NCI-H82 (cell line): ENCODE data around the gene LPCAT3.
"Not testable (repeated sequence)": the region's sequence is repeated elsewhere in the genome, so short reads cannot be mapped to it uniquely, and the experiment has no call there.

Experiments
- DNase-seq: peaks from one replicate; lab custom pipeline; 2025; lab: John Stamatoyannopoulos, UW

The LPCAT3 gene

DNA sequence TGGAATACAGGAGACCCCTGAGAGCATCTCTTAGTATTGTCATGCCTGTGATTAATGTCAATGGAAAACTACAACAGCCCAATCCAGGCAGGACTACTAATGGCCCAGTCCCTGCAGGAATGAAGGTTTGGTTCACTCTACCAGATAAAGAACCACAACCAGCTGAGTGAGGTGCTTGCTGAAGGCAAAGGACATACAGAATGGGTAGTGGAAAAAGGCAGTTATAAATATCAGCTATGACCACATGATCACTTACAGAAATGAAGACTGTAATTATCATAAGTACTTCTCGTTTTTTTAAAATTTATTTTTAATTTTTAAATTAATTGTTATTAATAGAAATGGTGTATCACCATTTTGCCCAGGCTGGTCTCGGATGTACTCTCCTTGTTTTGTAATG is 17.2 kb upstream of the LPCAT3 start:
- DNase-seq = no peak

DNA sequence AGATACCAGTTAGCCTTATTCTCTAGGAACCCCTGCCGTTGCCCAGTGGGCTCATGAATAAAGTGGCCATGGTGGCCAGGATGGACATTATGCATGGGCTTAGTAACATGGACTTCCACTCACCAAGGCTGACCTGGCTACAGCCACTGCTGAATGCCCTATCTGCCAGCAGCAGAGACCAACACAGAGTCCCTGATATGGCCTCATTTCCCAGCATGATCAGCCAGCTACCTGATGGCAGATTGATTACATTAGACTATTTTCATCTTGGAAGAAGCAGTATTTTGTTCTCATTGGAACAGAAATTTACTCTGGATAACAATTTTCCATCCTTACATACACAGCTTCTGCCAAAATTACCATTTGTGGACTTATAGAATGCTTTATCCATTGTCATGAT is 16.2 kb upstream of the LPCAT3 start:
- no peak for DNase-seq

DNA sequence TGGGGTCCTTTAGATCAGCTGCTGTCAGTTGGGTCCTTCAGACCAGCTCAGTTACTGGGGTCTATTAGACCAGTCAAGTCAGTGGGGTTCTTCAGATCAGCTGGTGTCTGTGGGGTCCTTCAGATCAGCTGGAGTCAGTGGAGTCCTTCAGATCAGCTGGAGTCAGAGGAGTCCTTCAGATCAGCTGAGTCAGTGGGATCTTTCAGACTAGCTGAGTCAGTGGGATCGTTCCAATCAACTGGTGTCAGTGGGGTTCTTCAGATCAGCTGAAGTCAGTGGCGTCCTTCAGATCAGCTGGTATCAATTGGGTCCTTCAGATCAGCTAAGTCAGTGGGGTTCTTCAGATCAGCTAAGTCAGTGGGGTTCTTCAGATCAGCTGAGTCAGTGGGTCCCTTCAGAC is 14.7 kb upstream of the LPCAT3 start:
- no peak for DNase-seq

DNA sequence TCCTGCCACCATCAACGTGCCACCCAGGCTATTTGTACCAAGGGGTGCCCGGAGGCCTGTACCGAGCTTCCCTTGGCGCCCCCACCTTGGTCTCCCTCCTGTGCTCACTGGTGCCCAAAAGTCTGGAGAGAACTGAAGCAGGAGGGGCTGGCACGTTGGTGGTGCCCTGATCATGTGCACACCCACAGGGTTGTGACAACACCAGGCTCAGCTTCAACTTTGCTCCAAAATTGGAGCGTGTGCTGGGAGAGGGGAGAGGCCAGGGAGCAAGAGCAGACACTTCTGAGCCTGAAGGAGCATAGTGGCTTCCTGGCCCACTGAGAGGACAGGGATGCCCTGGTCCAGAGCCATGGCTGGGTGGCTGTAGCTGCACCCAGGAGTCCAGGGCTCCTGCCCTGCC is 13.0 kb upstream of the LPCAT3 start:
- DNase-seq = no peak

DNA sequence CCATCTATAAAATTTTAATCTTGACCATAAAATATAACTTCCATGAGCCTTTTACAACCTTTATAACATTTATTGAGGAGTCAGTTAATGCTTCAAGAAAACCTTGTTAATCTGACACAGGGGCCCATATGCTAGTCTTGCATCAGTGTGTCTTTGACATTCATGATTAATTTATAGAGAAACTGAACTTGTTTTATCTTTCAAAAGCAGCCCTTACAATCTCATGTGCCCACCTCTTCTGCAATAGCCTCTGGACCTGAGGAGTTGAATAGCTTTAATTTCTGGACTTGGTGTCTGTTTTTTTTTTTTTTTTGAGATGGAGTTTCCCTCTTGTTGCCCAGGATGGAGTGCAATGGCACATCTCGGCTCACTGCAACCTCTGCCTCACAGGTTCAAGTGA is 8.6 kb upstream of the LPCAT3 start:
- no peak for DNase-seq

DNA sequence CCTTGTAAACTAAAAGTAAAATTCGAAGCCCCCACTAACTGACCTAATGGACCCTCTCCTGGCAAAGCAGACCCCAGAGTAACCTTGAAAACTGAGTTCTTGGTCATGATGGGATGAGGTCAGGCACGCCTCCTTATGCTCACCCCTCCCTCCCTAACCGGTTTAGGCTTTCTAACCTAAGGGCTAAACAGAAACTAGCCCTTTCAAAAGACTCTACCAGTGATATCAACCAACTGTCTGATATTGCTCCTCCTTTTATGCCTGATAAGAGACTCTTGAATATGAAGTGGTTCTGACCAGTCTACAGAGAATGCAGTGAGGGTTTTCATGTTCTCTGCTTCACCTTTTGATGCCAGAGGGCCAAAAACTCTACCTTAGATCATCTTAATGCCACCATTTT is 4.8 kb upstream of the LPCAT3 start:
- DNase-seq = no peak

DNA sequence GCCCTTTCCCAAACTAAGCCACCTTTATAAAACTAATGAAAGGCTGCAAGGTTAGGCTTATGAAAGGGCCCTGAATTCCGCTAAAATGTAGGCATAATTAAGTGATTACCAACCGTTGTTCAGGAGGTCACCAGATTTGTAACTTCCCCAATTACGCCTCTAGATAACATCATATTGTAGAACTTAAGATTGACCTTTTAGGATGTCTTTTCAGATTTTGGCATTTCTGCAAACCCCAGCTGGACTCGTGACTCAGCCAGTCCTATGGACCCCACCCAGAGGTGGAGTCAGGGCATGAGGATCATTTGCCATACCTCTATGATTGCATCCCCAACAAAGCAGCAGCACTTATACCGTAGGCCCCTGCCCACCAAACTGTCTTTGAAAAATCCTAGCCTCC is 3.7 kb upstream of the LPCAT3 start:
- DNase-seq = no peak

DNA sequence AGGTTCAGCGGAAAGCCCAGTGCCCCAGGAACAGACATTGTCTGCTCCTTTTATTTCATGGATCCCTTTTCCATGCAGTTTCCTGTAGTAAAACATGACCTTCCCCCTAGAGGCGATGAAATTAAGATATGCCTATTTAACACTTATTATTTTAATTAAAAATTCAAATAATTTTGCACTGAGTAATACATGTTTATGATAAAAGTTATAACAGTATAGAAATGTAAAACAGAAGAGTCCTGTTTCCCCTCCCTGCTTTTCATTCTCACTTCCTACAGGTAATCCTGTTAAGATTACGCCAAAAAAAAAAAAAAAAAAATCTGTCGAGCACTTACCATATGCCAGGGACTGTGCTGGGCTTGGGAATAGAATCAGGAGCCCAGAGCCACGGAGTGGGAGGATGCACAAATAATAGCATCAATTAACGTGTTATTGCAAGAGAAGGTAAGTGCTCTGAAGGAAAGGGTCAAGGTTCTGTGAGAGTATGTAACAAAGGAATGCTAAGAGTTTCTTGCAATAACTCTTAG is 830 bp upstream of the LPCAT3 start:
- peak; percentile 89 for DNase-seq

DNA sequence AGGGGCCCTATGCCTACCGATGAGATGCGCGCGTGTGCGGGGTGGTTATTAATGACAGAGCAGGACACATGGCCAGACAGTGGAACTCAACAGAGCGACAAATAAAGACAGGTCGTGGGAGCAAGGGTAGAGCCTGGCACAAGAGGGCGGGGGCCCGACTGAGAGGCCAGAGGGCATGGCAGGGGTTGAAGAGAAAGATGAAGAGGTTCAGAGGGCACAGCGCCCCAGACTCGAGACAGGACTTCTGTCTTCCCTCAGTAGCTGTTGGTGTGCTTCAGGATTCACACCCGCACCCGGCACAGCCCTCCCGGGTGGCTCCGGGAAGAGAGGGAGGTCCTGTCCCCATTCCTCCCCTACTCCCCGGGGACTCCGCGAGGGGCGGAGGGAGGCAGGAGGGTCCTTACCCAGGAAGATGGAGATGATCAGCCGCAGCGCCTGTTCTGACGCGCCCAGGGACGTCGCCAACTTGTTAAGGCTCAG is 366 bp downstream of the LPCAT3 start:
- DNase-seq = peak; percentile 90

DNA sequence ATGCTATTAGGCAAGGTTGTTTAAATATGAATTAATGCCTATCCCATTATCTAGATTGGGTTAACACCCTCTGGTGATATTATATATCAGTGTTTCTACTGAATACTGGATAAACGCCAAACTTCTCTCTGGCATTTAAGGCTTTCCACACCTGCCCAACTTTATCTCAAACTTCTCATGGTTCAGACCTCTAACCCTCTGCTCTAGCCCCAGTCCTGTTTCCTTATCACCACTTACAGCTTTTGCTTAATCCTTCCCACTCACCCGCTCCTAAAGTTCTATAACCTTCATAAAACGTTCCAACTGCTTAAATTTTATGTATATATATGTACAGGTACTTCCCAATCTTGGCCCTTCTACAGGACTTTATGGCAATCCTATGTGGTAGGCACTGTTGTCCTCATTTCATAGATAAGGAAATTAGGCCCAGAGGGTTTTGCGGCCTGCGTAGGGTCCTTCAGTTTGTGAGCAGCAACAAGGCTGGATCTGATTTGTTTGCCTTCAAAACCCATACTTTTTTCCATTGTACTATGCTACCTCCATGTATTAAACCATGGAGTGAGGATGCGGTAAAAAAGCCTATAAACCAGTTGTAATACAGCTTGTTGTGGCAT is 1.2 kb downstream of the LPCAT3 start:
- peak; percentile 25 for DNase-seq

DNA sequence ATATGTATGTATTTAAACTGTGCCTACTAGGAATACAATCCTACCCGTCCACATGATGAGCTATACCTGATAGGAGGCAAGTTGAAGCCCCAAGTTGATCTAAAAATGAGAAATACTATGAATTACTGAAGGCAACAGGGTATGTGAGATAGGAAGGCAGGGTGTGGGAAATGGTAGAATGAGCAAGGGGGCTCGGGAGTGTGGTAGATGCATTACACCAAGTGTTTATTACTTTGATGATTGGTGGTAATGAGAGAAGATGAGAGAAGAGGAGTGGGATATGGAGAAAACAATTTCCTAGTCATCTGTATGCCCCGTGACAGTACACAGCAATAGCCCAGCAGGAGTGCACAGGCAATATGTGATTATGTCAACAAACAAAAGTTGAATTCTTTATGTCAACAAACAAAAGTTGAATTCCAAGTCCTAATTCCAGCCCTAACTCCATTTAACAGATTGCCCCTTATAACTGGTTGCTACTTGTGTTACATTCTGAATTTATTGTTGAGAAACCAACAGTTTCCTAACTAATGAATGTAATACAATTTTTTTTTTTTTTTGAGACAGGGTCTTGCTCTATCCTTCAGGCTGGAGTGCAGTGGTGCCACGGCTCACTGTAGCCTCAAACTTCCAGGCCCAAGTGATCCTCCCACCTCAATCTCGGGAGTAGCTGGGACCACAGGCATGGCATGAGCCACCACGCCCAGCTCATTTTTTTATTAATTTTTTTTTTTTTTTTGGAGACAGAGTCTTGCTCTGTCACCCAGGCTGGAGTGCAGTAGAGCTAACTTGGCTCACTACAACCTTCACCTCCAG is 2.5 kb downstream of the LPCAT3 start:
- DNase-seq = no peak

DNA sequence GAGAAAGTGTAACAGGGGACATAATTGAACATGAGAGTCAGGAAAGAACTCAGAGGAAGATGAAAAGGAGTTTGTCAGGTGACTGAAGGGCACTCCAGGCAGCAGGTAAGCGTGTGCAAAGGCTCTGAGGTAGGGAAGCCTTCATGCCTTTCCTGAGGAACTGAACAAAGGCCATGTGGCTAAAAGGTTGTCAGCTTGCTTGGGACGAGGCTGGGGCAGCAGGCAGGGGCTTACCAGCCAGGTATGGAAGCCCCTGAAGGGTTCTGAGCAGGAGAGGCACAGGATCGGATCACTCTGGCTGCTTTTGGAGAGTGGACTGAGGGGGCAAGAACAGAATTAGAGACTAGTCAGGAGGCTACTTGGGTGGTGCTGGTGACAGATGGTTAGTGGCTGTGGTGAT is 5.2 kb downstream of the LPCAT3 start:
- DNase-seq = no peak

DNA sequence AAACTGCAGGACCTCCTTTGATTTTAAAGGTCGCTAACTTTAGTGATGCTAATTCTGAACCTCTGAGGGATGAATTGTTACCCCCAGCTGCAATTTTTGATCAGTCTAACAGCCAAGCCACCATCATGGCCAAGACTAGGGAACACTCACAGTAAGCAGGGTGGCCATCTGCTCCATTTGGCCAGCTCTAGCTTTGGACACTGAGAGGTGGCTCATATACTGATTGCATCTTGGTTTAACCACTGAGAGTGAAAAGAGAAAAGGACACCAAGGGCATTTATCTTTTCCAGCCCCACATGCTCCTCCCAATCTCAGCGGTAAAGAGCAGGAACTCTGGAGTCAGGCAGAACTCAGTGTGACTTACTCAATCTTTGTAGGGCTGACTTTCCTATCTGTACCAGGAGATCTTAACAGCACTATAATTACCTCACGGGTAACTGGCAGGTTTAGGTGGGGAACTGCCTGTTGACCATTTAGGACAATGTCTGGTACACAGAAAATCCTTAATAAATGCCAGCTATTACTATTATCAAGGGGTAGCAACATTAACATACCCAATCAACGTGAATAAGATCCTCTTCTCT is 6.2 kb downstream of the LPCAT3 start:
- DNase-seq = no peak

DNA sequence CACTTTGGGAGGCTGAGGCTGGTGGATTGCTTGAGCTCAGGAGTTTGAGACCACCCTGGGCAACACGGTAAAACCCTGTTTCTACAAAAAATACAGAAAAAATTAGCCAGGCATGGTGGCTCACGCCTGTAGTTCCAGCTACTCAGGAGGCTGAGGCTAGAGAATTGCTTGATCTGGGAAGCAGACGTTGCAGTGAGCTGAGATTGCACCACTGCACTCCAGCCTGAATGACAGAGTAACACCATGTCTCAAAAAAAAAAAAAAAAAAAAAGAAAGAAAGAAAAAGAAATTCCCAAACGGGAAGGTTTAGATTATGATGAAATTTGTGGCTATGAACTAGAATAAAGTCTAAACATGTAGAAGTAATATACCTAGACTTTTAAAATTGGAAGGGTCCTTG is 6.9 kb downstream of the LPCAT3 start:
- DNase-seq = not testable (repeated sequence)

DNA sequence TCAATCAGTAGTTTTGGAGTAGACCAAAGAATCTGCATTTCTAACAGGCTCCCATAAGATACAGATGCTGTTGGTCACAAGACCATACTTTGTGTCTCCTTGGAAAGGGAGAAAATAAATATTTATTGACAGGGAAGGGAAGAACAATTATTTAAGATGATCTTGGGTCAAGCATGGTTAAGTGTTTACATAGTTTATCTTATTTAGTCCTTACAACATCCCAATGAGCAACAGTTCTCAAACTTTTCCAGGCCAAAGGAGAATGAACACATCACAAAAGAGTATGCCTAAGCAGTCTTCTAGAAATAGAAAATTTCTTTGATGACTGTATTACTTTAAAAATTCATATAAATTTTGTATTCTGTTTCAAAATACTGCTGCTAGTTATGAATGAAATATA is 8.8 kb downstream of the LPCAT3 start:
- no peak for DNase-seq

DNA sequence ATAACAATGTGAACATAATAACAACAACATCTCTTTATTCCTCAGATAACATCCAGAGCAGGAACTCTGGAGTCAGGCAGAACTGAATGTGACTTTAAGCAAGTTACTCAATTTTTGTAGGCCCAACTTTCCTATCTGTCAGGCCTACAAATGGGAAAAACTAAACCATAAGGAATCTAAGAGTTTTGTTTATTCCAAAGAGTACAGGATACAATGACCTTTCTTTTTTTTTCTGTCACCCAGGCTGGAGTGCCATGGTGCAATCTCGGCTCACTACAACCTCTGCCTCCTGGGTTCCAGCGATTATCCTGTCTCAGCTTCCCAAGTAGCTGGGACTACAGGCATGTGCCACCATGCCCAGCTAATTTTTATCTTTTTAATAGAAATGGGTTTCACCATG is 9.4 kb downstream of the LPCAT3 start:
- DNase-seq = no peak

DNA sequence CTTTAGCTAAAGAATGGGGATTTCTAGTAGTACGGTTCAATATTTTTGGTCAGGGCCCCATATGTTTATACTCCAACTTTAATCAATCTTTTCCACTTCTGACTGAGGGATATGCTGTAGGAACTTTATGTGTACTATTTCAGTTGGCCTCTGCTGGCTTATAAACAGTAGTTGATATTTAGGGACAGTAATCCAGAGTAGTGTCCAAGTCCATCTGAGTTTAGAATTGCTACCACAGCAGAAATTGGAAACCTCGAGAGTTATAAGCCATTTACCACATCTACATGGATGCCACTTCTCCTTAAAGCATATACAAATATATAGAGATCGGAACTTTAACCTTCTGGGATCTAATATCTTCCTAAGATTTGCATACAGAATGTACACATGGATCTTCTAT is 11.6 kb downstream of the LPCAT3 start:
- DNase-seq = no peak

DNA sequence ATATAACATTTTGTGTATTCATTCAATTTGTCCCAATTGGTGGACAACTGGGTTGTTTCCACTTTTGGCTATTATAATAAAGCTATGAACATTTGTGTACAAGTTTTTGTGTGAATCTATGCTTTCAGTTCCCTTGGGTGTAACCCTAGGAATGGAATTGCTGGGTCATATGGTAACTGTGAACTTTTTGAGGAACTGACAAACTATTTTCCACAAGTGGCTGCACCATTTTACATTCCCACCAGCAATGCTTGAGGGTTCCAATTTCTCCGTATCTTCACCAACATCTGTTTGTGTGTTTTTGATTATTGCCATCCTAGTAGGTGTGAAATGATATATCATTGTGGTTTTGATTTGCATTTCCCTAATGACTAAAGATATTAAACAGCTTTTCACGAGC is 13.0 kb downstream of the LPCAT3 start:
- DNase-seq = no peak

DNA sequence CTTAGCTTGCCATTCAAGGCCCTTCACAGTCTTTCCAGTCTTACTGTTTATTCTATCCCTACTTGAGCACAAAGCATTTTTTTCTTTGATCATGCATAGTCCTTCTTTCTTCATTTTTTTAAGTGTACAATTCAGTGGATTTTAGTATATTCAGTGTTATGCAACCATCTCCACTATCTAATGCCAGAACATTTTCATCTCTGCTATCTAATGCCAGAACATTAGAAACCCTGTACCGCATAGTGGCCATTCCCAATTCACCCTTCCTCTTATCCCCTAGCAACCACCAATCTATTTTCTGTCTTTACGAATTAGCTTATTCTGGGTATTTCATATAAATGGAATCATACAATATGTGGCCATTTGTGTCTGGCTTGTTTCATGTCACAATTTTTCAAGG is 13.4 kb downstream of the LPCAT3 start:
- no peak for DNase-seq

DNA sequence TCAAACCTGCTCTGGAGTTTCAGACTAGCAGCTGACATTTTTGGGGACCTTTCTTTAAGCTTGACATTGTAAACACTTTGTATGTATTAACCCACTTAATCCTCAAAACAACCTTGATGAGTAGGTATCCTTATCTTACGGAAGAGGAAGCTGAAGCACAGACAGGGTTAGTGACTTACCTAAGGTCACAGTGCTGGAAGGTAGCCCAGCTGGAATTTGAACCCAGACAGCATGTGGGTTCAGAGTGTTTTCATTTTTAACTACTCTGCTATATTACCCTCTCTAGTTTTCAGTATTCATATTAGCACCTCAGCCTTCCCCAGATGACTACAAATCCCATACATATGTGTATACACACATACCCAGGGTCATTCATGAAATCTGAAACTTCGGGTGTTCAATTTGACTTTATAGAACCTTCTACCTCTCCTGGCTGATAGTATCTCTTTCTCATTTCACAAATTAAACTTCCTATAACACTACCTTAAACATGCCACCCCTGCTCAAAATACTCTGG is 13.9 kb downstream of the LPCAT3 start:
- no peak for DNase-seq

DNA sequence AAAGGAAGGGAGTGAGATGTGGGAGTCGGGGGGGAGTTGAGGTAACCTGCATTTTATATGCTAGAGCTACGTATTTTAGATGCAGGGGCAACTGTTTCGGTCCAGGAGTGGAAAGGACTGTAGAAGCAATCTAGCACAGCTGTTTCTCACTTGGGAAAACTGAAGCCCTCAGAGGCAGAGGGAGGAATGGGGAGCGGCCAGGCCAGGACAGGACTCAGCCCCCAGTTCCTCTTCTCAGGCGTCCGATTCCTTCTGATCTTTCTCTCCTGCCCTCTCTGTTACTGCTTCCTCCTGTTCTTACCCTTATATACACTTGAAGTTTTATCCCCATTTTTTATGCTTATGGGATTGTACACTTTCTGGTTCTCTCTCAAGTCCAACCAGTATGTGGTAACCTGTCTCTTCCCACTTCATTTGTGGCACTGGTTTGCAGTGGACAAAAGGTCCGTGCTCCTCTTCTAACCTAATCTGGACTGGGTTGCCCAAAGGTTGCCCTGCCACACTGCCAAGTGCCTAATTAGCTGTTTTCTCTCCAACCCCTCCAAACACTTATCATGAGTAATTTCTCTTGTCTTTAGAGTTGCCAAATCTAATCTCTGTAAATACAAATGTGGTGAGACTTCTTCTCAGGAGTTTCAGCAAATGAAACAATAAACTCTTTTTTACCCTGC is 16.2 kb downstream of the LPCAT3 start:
- DNase-seq = no peak

DNA sequence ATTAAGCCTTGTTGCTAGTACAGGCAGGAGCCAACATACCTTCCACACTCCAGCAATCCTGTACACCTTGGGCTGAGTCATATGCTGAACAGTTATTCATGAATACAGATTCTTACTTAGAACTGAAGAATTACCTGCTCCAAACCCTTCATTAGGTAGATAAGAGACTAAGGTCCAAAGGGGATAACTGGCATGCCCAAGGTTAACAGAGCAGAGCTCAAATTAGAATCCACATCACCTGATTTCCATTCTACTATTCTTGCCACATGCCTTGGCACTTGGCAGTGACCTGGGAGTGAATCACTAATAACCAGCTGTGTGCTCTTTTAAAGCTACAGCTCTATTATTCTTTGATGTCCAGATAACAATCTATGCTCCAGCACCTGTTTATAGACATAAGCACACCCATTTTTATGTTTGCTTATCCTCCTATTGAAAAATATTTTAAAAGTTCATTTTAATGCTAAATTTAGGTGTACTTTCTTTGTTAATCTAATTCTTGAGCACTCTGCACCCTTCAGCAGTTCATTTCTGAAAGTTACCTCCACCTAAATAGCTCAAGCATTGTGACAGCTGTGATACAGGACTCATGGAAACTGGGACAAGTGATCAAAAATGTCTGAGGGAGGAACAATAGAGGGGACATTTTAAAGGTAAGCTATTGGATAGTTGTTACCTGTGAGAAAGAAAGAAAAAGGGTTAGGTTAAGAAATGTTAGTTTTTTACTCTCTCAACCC is 19.4 kb downstream of the LPCAT3 start:
- DNase-seq = no peak
